GM12892 (cell line): ENCODE data around the gene CHSY1.

ENCODE experiments used
- DNase-seq: peaks from one replicate; pipeline ENCODE4 v3.0.0; 2011; ENCODE audit not compliant: insufficient read length
- FAIRE-seq: peaks from 2 replicates; lab custom pipeline; 2011; peaks lifted over from hg19 to GRCh38; lab: Jason Lieb, UNC
- POLR2A ChIP-seq: IDR thresholded peaks from 2 replicates; pipeline ENCODE4 v1.6.1; 2011; ENCODE audit warnings: low read depth, low read length, control low read depth
- POLR2AphosphoS5 ChIP-seq: IDR thresholded peaks from 2 replicates; pipeline ENCODE4 v1.6.1; 2011; ENCODE audit warnings: low read depth, low read length, control low read depth
- TAF1 ChIP-seq: IDR thresholded peaks from 2 replicates; pipeline ENCODE4 v1.6.1; 2011; ENCODE audit warnings: low read depth, mild to moderate bottlenecking, control low read depth, low read length, borderline replicate concordance

CHSY1 gene

DNA sequence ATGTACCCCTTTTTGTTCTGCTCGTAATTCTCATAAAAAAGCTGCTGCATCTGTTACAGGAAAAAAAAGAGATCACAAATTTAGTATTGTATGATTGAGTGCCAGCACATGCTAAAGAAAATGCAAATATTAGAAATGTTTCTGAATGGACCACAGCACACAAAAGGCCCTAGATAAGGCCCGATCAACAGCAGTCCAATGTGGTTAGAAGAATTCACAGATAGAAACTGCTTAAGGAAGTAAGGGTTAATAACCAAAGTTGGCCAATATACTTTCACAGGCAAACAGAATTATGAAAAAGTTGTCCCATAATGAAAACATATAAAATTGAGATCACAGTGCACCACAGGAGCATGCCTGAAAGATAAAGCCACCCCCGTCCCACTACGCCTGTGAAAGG, 72.9 kb downstream of the CHSY1 start:
- FAIRE-seq, result no peak
- no peak for DNase-seq
- TF ChIP-seq TAF1 (no peak), POLR2AphosphoS5 (no peak), POLR2A (no peak)

DNA sequence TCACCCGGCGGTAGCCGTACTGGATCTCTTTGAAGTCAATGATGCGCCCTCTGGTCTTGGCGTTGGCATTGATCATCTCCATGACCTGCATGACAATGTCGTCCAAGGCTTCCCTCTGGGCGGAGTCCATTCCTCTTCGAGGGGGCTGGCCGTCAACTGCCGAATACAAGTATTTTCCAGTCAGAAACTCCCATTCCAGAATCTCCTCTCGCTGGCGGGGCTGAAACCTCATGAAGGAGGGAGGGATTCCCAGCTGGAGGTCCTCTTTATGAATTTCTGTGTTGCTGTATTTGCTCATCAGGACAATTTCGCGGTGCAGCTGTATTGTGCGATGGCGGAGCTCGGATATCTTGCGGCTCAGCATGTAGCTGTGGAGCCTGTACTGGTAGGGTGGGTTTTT, 73.4 kb downstream of the CHSY1 start:
- TF ChIP-seq POLR2AphosphoS5 (no peak), POLR2A (no peak), TAF1 (no peak)
- FAIRE-seq (no peak), DNase-seq (no peak)

DNA sequence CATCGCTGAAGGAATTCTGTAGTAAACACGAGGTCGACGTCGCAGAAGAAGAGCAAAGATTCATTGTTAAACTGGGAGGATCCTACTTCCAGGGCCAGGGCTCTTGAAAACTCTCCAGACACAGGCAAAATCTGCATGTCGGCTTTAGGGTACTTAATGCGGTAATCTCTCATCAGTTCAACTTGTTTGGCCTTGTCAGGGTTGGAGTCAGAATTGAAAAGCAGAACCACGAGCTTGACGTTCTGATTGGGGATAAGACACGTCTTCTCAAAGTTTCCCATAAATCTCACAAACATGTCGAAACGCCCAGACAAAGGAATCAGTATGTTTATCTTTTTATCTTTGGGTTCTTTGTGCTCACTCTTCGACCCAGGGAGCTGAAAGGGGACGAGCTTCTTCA, 74.0 kb downstream of the CHSY1 start:
- FAIRE-seq (no peak), DNase-seq (no peak)
- TF ChIP-seq TAF1 (no peak), POLR2A (no peak), POLR2AphosphoS5 (no peak)

DNA sequence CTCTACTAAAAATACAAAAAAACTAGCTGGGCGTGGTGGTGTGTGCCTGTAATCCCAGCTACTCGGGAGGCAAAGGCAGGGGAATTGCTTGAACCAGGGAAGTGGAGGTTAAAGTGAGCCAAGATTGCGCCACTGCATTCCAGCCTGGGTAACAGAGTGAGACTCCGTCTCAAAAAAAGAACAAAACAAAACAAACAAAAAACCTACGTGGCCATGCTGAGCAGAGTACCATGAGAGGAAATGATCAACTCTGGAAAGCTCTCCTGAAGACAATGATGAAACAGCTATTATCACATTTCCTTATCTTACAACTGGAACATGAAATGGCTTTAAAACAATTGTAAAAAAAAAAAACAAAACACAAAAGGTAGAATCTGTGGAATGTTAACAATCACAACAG, 75.2 kb downstream of the CHSY1 start:
- FAIRE-seq (no peak), DNase-seq (no peak)
- TF ChIP-seq POLR2AphosphoS5 (no peak), POLR2A (no peak), TAF1 (no peak)

DNA sequence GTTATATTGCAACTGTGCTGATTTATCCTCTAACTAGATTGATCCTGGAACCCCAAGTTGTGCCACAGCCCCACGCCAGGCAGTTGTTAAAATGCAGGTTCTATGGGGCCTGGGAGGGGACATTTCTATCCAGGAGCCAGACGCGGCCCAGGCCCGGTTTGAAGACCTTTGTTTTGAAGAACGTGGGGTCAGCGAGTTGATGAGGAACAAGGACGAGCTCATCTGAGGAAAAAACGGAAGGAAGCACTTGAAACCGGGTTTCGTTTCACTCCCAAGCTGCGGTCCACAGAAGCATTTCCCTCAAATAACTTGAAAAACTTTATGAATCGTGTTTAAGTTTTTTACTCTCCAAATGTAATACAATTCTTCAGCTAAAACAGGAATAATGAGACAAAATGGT, 76.4 kb downstream of the CHSY1 start:
- DNase-seq (no peak), FAIRE-seq (no peak)
- TF ChIP-seq POLR2A, result no peak
- TF ChIP-seq TAF1, result no peak
- TF ChIP-seq POLR2AphosphoS5, result no peak

DNA sequence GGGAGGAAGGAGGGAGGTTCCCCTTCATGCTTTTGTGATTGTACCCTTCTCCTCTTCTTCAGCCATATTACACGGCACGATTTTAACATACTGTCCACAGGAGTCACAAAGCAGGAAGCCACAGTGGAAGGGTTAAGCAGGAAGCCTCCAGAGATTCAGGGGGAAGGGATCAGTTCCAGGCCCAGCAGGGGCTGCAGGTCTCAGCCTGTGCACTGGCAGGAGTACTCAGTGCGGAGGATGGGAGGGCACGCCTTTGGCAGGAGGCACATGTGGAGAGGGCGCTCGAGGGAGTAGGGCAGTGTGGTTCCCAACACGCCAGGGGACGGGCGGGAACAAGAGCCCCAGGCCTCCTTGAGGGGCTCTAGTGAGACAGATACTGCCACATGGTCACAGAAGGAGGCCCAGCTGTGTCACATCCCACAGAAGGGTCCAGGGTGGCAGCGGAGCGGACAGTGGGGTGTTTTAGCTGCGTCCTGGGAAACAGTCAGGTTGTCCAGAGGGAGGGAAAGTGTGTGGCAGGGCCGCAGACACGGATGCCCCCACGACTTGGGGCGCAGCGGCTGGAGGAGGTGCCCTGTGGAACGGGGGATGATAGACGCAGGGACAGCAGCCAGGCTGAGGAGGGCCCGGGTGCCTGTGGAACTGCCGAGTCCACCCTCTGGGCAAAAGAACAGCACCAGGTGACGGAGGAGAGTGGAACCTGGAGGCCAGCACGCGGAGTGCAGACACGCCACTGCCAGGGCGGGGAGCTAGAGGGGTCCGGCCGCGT, 77.5 kb downstream of the CHSY1 start:
- FAIRE-seq, result no peak
- TF ChIP-seq TAF1 (no peak), POLR2AphosphoS5 (no peak), POLR2A (no peak)

DNA sequence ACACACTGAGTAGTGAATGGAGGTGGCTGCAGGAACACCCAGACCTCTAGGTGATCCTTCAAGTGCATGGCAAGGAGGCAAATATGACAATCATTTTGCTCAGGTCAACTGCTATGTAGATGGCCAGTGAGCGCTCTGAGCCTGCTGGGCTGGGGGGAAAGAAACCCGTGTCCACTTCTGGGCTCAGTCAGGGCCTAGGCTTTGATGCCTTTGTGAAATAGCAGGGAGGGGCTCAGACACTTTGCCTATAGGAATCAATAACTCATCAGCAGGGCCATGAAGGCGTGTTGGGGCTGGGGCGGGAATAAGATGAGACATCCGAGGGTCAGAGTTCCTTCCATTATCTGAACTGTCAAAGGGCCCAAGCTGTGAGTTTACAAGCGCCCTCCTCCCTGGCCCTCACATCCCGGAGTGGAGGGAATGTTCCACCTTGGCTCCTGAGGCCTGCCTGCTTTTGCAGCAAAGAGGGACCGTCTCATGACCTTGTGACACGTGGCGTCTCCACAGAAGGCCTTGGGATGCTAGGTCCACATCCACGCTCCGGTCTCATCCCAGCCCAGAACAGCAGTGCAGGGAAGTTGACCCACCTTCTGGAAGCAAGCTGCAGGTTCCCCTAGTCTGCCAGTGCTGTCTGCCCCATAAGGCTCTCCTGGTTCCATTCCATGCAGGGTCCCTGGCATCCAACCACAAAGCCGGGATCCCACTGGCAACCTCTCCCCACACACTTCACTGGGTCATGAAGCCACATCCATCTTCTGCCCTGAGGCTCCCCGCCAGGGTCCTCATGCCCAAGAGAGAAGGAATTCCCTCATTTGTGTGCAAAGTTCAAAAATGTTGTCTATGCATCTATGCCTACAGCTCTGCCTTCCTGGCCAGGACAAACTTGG, 78.4 kb downstream of the CHSY1 start:
- FAIRE-seq (no peak), DNase-seq (no peak)
- TF ChIP-seq TAF1 (no peak), POLR2AphosphoS5 (no peak), POLR2A (no peak)

More for the DNA sequence above, 77.5 kb downstream of the CHSY1 start:
- DNase-seq, result no peak

DNA sequence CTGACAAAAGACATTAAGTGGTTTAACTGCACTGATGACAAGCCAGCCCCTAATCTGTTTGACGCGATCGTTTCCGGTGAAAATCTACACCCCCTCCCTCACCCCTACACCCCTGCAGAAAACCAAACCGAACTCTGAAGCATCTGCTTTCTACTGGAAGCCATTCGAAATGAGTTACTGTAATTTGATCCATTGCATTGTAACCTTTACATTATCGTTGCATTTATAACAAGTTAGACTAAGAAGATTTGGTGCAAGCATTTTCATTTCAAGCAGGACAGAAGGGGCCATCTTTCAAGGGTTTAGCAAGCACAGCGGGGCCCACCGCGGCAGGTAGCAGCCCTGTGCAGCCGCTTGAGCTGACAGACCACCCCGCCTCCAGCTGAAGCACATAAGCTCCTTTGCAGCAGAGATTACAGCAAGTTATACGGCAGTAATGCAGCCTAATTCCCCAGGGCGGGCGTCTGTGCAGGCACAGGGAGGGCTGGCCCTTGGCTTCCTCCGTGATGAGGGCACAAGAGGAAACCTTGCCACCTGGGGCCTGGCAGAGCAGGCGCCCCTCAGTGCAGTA, 79.3 kb downstream of the CHSY1 start:
- TF ChIP-seq POLR2AphosphoS5 (no peak), TAF1 (no peak), POLR2A (no peak)
- DNase-seq (no peak), FAIRE-seq (no peak)

DNA sequence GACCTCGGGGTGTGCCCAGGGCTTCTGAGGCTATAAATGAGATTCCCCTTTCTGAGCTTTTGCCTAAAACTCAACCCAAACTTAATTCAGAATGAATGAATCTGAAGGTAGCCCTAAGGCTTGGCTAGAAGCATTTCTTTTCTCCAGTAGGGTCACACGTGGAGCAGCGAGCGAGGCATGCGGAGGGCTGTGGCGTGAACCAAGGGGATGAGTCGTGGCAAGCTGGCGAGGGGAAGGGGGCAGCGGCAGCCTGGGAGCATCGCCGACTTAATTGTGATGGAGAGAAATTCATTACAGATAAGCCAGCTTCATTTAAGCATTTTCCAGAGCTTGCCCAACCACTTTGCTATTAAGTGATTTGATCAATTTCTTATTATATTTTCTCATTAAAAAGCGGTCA, 79.9 kb downstream of the CHSY1 start:
- no peak for DNase-seq
- TF ChIP-seq TAF1 (no peak), POLR2A (no peak), POLR2AphosphoS5 (no peak)
- no peak for FAIRE-seq

DNA sequence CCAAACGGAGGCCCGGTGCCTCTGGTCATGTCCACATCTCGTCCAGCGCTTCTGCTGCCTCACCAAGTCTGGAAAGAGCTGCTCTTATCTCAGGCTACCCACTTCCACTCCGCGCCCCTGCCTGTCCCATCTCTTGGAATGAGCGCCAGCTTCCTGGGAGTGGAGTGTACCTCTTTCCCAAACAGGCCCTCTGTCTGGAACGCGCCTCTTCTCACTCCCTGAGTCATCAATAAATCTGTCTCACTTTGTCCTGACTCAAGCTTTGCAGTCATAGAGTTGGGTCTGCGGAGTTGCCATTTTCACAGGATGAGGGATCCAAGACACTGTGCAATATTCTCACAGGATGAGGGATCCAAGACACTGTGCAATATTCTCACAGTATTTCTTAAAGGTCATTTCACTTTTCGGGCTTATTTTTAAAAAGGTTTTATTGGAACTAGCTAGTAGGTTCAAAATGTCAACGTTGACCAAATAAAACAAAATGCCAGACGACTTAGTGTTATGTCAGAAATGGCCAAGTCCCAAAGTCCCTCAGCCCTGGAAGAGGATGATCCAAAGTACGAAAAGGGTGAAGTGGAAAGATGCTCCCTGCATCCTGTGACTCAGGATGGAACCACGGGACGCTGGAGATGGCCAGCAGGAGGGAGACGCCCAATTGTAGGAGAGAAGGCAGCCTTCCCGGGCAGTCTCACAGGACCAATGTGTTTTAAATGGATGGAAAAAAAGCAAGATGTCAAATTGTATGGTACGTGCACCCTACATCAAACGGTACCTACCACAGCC, 81.1 kb downstream of the CHSY1 start:
- FAIRE-seq (no peak), DNase-seq (no peak)
- TF ChIP-seq POLR2A (no peak), TAF1 (no peak), POLR2AphosphoS5 (no peak)
